ENCODE measurements around the gene PTPRK.

- TF ChIP-seq POLR2AphosphoS5 (IDR thresholded peaks at IDR 0.05; ENCODE audit: low read depth, low read length) (no peak), POLR2A (IDR thresholded peaks at IDR 0.05; ENCODE audit: low read depth, low read length) (no peak), TAF1 (IDR thresholded peaks at IDR 0.05; ENCODE audit: low read depth, low read length) (no peak), PAX5 (IDR thresholded peaks at IDR 0.05; ENCODE audit: insufficient read depth, low read length, severe bottlenecking) (no peak)
Measured at GRCh38 chr6:128068119-128068479, 452.3 kb downstream of the PTPRK start.

Measured in GM12891 (cell line).